Fibroblast of pulmonary artery (primary cell): ENCODE results near the gene BABAM1.
A peak's percentile ranks its signal among the peaks of the same experiment; 100 is the strongest.

ENCODE experiments used
- DNase-seq: peaks from one replicate; pipeline ENCODE4 v3.0.0-alpha.2; 2010; ENCODE audit warnings: low read depth
- H3K4me3 ChIP-seq: replicated peaks from 2 replicates; pipeline ENCODE4 v1.5.1; 2011; ENCODE audit warnings: low read depth, mild to moderate bottlenecking, control low read depth, low read length, moderate library complexity
- CTCF ChIP-seq: IDR thresholded peaks from 2 replicates; pipeline ENCODE4 v1.5.1; 2011; ENCODE audit warnings: mild to moderate bottlenecking, control low read depth, low read length, inconsistent platforms; ENCODE audit errors: missing control alignments

Gene BABAM1

GRCh38 chr19:17324357-17325114, 57.3 kb downstream of the BABAM1 start:
- TF ChIP-seq CTCF: no peak
- no peak overlapping the region for H3K4me3 ChIP-seq
- DNase-seq: no peak

GRCh38 chr19:17325133-17325532, 57.9 kb downstream of the BABAM1 start:
- DNase-seq: no peak
- no peak for TF ChIP-seq CTCF
- H3K4me3 ChIP-seq: no peak overlapping the region

GRCh38 chr19:17325881-17326594, 58.8 kb downstream of the BABAM1 start:
- no peak for TF ChIP-seq CTCF
- no peak for DNase-seq
- no peak overlapping the region for H3K4me3 ChIP-seq

GRCh38 chr19:17326595-17326966, 59.3 kb downstream of the BABAM1 start:
- no peak for DNase-seq
- TF ChIP-seq CTCF: no peak
- H3K4me3 ChIP-seq: no peak overlapping the region

GRCh38 chr19:17327068-17327653, 59.9 kb downstream of the BABAM1 start:
- no peak for DNase-seq
- no peak for TF ChIP-seq CTCF
- no peak overlapping the region for H3K4me3 ChIP-seq

- TF ChIP-seq CTCF: peak; percentile 41
- DNase-seq: peak; percentile 65
- H3K4me3 ChIP-seq: peak overlapping the region; percentile 3
Measured at GRCh38 chr19:17327654-17328516, 60.6 kb downstream of the BABAM1 start.
